NCI-H460 (cell line): Measurements from ENCODE around the gene EXOC2. TPM values are rescaled to one million over a fixed set of nuclear protein-coding genes. Genes with fewer than 3 reads are reported as not detected.

ENCODE experiments used
- DNase-seq: peaks from one replicate; pipeline ENCODE4 v3.0.0-alpha.2; 2016; ENCODE audit warnings: low read depth; ENCODE audit errors: extremely low read depth
- total RNA-seq: library from RNA; depleted of rRNA; stranded (reverse); fragments of >200 nt; shearing (Covaris generic); gene quantifications from 2 replicates; pipeline ENCODE4 v1.2.3, GENCODE V29; 2014; rRNA removed

The EXOC2 gene
- total RNA-seq, 1 experiment from 2014 or later: 28.8 TPM

GRCh38 chr6:435441-436307 lies 257.3 kb downstream of the EXOC2 start:
- DNase-seq: no peak

Other genes with a start within 250 kb of the EXOC2 start
- gene HUS1B, start 36.0 kb downstream of the EXOC2 start, total RNA-seq: 0.45 and 0.75 TPM in 2 replicates